A673 (cell line): Measurements from ENCODE around the gene ADCY5.

ENCODE experiments used
- CTCF ChIP-seq: fragments of 300-800, 200-600 bp; sonication (generic); conservative IDR thresholded peaks from 2 replicates; pipeline ENCODE4 v1.5.1; 2017; ENCODE audit warnings: low read depth, mild to moderate bottlenecking, antibody characterized with exemption, low read length, moderate library complexity, mixed read lengths
- EZH2 ChIP-seq: fragments of 200-600 bp; sonication (generic); IDR thresholded peaks from 2 replicates; pipeline ENCODE4 v1.6.1; 2017; ENCODE audit warnings: borderline replicate concordance, low read depth, mild to moderate bottlenecking, mixed read lengths, antibody characterized with exemption, low read length; ENCODE audit not compliant: poor library complexity, severe bottlenecking

GRCh38 chr3:123285479-123285878 lies 163.4 kb downstream of the ADCY5 start:
- TF ChIP-seq CTCF (no peak), EZH2 (no peak)
